ENCODE results near the gene RFPL3.
"Not testable (repeated sequence)": the region's sequence is repeated elsewhere in the genome, so short reads cannot be mapped to it uniquely, and the experiment has no call there.

DNA sequence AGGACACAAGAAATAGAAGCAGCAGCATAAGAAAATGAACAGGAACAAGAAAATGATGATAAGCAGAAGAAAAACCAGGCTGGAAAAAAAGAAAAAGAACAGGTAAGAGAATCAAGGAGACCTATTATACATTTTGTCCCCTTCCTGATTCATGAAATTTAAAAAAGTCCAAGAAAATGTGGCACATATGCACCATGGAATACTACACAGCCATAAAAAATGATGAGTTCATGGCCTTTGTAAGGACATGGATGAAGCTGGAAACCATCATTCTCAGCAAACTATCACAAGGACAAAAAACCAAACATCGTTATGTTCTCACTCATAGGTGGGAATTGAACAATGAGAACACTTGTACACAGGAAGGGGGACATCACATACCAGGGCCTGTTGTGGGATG lies 5.8 kb upstream of the RFPL3 start:
- TF ChIP-seq, protein P1, sequence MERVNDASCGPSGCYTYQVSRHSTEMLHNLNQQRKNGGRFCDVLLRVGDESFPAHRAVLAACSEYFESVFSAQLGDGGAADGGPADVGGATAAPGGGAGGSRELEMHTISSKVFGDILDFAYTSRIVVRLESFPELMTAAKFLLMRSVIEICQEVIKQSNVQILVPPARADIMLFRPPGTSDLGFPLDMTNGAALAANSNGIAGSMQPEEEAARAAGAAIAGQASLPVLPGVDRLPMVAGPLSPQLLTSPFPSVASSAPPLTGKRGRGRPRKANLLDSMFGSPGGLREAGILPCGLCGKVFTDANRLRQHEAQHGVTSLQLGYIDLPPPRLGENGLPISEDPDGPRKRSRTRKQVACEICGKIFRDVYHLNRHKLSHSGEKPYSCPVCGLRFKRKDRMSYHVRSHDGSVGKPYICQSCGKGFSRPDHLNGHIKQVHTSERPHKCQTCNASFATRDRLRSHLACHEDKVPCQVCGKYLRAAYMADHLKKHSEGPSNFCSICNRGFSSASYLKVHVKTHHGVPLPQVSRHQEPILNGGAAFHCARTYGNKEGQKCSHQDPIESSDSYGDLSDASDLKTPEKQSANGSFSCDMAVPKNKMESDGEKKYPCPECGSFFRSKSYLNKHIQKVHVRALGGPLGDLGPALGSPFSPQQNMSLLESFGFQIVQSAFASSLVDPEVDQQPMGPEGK (CRISPR knock-in tag; IDR thresholded peaks at IDR 0.05; ENCODE audit: borderline replicate concordance), result not testable (repeated sequence)
- not testable (repeated sequence) for TF ChIP-seq ARNTL (CRISPR knock-in tag; IDR thresholded peaks at IDR 0.05; ENCODE audit: borderline replicate concordance, low read depth); ZFP3 (CRISPR knock-in tag; IDR thresholded peaks at IDR 0.05); ZNF8 (CRISPR knock-in tag; IDR thresholded peaks at IDR 0.05); SNAI2 (CRISPR knock-in tag; IDR thresholded peaks at IDR 0.05); OSR1 (CRISPR knock-in tag; IDR thresholded peaks at IDR 0.05)
- TF ChIP-seq, protein P2, sequence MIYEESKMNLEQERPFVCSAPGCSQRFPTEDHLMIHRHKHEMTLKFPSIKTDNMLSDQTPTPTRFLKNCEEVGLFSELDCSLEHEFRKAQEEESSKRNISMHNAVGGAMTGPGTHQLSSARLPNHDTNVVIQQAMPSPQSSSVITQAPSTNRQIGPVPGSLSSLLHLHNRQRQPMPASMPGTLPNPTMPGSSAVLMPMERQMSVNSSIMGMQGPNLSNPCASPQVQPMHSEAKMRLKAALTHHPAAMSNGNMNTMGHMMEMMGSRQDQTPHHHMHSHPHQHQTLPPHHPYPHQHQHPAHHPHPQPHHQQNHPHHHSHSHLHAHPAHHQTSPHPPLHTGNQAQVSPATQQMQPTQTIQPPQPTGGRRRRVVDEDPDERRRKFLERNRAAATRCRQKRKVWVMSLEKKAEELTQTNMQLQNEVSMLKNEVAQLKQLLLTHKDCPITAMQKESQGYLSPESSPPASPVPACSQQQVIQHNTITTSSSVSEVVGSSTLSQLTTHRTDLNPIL (CRISPR knock-in tag; IDR thresholded peaks at IDR 0.05; ENCODE audit: low read depth), result not testable (repeated sequence)

Measured in SK-N-SH treated with all-trans-retinoic acid at 6 μM for 48 hours (cell line).